GM12878 (cell line): ENCODE results near the gene MRPS18A.

Experiments
- FOXM1 ChIP-seq: IDR thresholded peaks from 2 replicates; pipeline ENCODE4 v1.6.1; 2012; ENCODE audit warnings: low read depth, mild to moderate bottlenecking, inconsistent platforms, low read length, moderate library complexity
- MTA3 ChIP-seq: IDR thresholded peaks from 2 replicates; pipeline ENCODE4 v1.6.1; 2012; ENCODE audit warnings: low read length, inconsistent platforms, borderline replicate concordance
- POLR2A ChIP-seq: IDR thresholded peaks from 2 replicates; pipeline ENCODE4 v1.6.1; 2011; ENCODE audit warnings: low read depth, mild to moderate bottlenecking, low read length
- SREBF2 ChIP-seq: IDR thresholded peaks from 2 replicates; pipeline ENCODE4 v1.6.1; 2012; ENCODE audit warnings: mild to moderate bottlenecking, low read length
- TF ChIP-seq, protein P1 (sequence below): IDR thresholded peaks from 2 replicates; pipeline ENCODE4 v1.6.1; 2012; ENCODE audit warnings: low read depth, low read length, improper control_type of control experiment

DNA sequence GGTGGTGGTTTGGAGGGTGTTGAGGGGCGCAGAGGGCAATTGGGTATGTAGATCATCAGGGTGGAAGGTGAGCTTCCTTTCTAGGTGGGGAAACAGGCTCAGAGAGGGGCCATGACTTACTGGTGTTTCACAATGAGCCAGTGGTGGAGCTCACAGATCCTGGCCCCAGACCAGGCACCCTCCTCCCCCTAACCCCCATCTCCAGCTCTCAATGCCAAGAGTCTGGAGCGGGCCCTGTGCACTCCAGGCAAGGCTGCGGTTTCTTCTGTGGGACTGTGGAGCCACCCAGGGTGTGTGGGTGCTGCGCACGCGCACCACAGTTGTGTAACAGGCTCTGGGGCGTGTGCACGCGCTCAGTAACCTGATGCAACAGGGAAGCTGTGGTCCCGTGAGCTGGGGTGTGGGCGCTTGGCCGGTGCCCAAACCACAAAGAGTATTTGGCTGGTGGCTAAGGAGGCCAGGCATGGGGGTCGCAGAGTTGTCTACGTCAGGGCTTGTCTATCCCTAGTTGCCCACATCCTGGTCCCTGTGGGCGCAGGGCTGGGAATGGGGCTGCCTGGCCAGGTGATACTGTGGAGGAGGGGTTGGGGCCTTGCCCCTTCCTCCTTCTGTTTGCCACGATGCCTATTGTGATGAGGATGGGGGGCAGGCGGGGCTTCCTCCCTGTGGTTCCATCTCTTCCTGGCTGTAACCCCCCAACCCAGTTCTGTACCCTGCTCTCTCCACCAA lies 37.5 kb upstream of the MRPS18A start:
- TF ChIP-seq FOXM1 (no peak), SREBF2 (no peak), MTA3 (no peak), POLR2A (peak; percentile 72)
- TF ChIP-seq, protein P1, sequence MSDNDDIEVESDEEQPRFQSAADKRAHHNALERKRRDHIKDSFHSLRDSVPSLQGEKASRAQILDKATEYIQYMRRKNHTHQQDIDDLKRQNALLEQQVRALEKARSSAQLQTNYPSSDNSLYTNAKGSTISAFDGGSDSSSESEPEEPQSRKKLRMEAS: no peak
